HFFc6 (cell line): ENCODE data around the gene NCR1. TPM values are rescaled to one million over a fixed set of nuclear protein-coding genes. Genes with fewer than 3 reads are reported as not detected.
"Not testable (repeated sequence)": the region's sequence is repeated elsewhere in the genome, so short reads cannot be mapped to it uniquely, and the experiment has no call there.

ENCODE experiments used
- DNase-seq: peaks from one replicate; pipeline ENCODE4 v3.0.0-alpha.2; 2018
- H3K27ac Mint-ChIP-seq: 2 replicates; pipeline ENCODE4 v1.8.0; 2020; ENCODE audit warnings: mild to moderate bottlenecking, mixed read lengths
- H3K27me3 Mint-ChIP-seq: 2 replicates; pipeline ENCODE4 v1.8.0; 2021; ENCODE audit warnings: mild to moderate bottlenecking, moderate library complexity, mixed read lengths; ENCODE audit not compliant: insufficient read depth
- H3K36me3 Mint-ChIP-seq: 2 replicates; pipeline ENCODE4 v1.8.0; 2021; ENCODE audit warnings: low read depth, mixed read lengths
- H3K4me1 Mint-ChIP-seq: 2 replicates; pipeline ENCODE4 v1.8.0; 2020; ENCODE audit warnings: low read depth, mixed read lengths
- H3K4me3 Mint-ChIP-seq: 2 replicates; pipeline ENCODE4 v1.8.0; 2020; ENCODE audit warnings: mild to moderate bottlenecking, moderate library complexity, mixed read lengths
- H3K9me3 Mint-ChIP-seq: 2 replicates; pipeline ENCODE4 v1.8.0; 2020; ENCODE audit warnings: mild to moderate bottlenecking, mixed read lengths
- CTCF ChIP-seq: fragments of 200-600 bp; sonication (generic); IDR thresholded peaks from 2 replicates; pipeline ENCODE4 v1.5.0; 2021; ENCODE audit warnings: antibody characterized with exemption, mild to moderate bottlenecking
- total RNA-seq, 6 experiments: library from RNA; stranded (reverse); fragmentation: NEBNext Ultra II Directional; extraction: Animal tissue kit (Norgen Biotek cat#: 25700); gene quantifications; 2 replicates in 1 of 6; 3 replicates in 5 of 6; pipeline ENCODE4 v1.2.3, GENCODE V29; 2021

The NCR1 gene
- total RNA-seq, 6 experiments from 2014 or later = not detected

DNA sequence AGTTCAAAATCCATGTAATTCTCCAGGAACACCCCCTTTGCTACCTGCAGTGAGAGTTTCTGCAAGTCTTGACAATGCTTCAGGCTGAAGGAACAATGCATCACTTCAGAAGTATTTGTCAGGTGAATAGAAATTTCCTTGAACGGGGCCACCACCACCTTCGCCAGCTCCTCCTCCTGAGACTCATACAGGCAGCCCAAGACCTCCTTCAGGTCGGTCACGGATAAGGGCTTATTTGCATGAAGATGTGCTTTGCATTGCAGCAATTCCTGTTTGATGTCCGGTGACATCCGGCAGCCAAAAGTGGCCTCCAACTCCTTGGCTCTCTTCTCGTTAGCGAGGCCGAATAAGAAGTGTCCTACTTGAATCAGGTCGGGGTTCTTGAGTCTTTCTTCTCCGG is 33.0 kb downstream of the NCR1 start:
- no peak for TF ChIP-seq CTCF
- H3K36me3 Mint-ChIP-seq = no peaks in the 10 kb centered on the region
- peaks cover 55% of the 10 kb centered on the region for H3K9me3 Mint-ChIP-seq
- H3K4me3 Mint-ChIP-seq = no peak overlapping the region
- H3K4me1 Mint-ChIP-seq = no peaks in the 10 kb centered on the region
- no peak for DNase-seq
- peaks cover 3% of the 10 kb centered on the region; the same call in 1 of the 2 replicates for H3K27me3 Mint-ChIP-seq
- H3K27ac Mint-ChIP-seq = no peak overlapping the region

DNA sequence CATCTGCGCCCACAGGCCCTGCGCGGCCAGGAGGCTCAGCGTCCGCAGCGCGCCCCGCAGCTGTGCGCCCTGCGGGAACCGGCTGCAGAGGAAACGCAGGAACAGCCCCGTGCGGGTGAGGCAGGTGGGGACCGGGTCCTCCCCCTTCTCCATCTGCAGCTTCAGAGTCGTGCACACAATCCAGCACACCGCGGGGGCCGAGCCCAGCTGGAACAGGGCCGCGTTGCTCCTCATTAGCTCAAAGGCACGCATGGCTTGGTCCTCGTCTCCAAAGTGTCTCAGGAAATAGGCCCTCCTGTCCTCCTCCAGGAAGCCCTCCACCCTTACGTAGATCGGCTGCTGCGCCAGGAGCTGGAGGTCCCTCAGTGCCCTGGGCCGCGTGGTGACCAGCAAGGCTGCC is 33.6 kb downstream of the NCR1 start:
- not testable (repeated sequence) for H3K36me3 Mint-ChIP-seq, H3K27me3 Mint-ChIP-seq, H3K4me1 Mint-ChIP-seq, H3K27ac Mint-ChIP-seq, H3K4me3 Mint-ChIP-seq, DNase-seq
- peaks cover 51% of the 10 kb centered on the region for H3K9me3 Mint-ChIP-seq

DNA sequence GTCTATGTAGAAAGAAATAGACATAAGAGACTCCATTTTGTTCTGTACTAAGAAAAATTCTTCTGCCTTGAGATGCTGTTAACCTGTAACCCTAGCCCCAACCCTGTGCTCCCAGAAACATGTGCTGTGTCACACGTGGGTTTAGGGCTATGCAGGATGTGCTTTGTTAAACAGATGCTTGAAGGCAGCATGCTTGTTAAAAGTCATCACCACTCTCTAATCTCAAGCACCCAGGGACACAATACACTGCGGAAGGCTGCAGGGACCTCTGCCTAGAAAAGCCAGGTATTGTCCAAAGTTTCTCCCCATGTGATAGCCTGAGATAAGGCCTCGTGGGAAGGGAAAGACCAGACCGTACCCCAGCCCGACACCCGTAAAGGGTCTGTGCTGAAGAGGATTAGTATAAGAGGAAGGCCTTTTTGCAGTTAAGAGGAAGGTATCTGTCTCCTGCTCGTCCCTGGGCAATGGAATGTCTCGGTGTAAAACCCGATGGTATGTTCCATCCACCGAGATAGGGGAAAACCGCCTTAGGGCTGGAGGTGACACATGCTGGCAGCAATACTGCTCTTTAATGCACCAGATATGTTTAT is 37.9 kb downstream of the NCR1 start:
- not testable (repeated sequence) for H3K4me3 Mint-ChIP-seq, H3K27me3 Mint-ChIP-seq, H3K36me3 Mint-ChIP-seq, H3K4me1 Mint-ChIP-seq, DNase-seq, H3K27ac Mint-ChIP-seq
- peaks cover 29% of the 10 kb centered on the region for H3K9me3 Mint-ChIP-seq

GRCh38 chr19:54947381-54947780 is 41.4 kb downstream of the NCR1 start, which contains the start of gene NLRP7:
NLRP7 (minus strand) TSS chr19:54947530.
- no peaks in the 10 kb centered on the region for H3K4me1 Mint-ChIP-seq
- H3K27me3 Mint-ChIP-seq = peaks cover 3% of the 10 kb centered on the region
- H3K36me3 Mint-ChIP-seq = no peaks in the 10 kb centered on the region
- H3K27ac Mint-ChIP-seq = no peak within 1 kb of the TSS
- H3K9me3 Mint-ChIP-seq = peaks cover 13% of the 10 kb centered on the region
- TF ChIP-seq CTCF = no peak
- H3K4me3 Mint-ChIP-seq = no peak within 1 kb of the TSS
- DNase-seq = no peak

GRCh38 chr19:54949412-54949811 is 43.5 kb downstream of the NCR1 start:
- no peak overlapping the region for H3K4me3 Mint-ChIP-seq
- peaks cover 27% of the 10 kb centered on the region for H3K9me3 Mint-ChIP-seq
- H3K4me1 Mint-ChIP-seq = no peaks in the 10 kb centered on the region
- DNase-seq = no peak
- no peak for TF ChIP-seq CTCF
- no peaks in the 10 kb centered on the region for H3K36me3 Mint-ChIP-seq
- peaks cover 3% of the 10 kb centered on the region for H3K27me3 Mint-ChIP-seq
- H3K27ac Mint-ChIP-seq = no peak overlapping the region

- H3K36me3 Mint-ChIP-seq, DNase-seq, H3K27ac Mint-ChIP-seq, H3K4me1 Mint-ChIP-seq, H3K4me3 Mint-ChIP-seq, H3K27me3 Mint-ChIP-seq: not testable (repeated sequence)
- peaks cover 27% of the 10 kb centered on the region for H3K9me3 Mint-ChIP-seq
Measured at GRCh38 chr19:54950580-54950979, 44.6 kb downstream of the NCR1 start.

DNA sequence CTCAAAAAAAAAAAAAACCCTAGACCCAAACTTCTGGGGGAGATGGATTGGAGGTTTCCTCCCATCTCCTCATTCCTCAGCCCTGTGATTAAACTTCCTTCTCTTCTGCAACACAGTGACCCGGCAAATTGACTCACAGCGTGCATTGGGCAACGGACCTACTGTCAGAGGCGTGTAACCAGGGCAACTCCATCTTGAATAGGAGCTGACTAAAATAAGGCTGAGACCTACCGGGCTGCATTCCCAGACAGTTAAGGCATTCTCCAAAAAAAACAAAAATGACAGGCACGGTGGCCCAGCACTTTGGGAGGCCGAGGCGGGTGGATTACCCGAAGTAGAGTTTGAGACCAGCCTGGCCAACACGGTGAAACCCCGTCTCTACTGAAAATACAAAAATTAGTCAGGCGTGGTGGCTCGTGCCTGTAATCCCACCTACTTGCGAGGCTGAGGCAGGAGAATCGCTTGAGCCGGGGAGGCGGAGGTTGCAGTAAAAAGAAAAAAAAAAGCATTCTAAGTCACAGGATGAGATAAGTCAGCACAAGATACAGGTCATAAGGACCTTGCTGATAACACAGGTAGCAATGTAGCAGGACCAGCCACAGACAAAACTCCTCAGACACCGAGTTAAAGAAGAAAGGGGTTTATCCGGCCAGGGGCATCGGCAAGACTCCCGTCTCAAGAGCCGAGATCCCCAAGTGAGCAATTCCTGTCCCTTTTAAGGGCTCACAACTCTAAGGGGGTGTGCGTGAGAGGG is 46.8 kb downstream of the NCR1 start:
- Mint-ChIP-seq H3K27me3 (peaks cover 3% of the 10 kb centered on the region), H3K36me3 (no peaks in the 10 kb centered on the region), H3K9me3 (peaks cover 24% of the 10 kb centered on the region), H3K4me1 (no peaks in the 10 kb centered on the region), H3K4me3 (no peak overlapping the region), H3K27ac (no peak overlapping the region; the same call in 1 of the 2 replicates)
- DNase-seq = no peak
- no peak for TF ChIP-seq CTCF

DNA sequence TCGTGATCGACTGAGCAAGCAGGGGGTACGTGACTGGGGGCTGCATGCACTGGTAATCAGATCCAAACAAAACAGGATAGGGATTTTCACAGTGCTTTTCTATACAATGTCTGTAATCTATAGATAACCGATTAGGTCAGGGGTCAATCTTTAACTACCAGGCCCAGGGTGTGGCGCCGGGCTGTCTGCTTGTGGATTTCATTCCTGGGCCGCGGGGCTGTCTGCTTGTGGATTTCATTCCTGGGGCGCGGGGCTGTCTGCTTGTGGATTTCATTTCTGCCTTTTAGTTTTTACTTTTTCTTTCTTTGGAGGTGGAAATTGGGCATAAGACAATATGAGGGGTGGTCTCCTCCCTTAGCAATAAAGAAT is 47.4 kb downstream of the NCR1 start:
- not testable (repeated sequence) for H3K4me3 Mint-ChIP-seq, H3K27me3 Mint-ChIP-seq, H3K27ac Mint-ChIP-seq, DNase-seq, H3K36me3 Mint-ChIP-seq, H3K4me1 Mint-ChIP-seq
- H3K9me3 Mint-ChIP-seq = peaks cover 29% of the 10 kb centered on the region
